ENCODE results near the gene SUN3.

SUN3 gene

DNA sequence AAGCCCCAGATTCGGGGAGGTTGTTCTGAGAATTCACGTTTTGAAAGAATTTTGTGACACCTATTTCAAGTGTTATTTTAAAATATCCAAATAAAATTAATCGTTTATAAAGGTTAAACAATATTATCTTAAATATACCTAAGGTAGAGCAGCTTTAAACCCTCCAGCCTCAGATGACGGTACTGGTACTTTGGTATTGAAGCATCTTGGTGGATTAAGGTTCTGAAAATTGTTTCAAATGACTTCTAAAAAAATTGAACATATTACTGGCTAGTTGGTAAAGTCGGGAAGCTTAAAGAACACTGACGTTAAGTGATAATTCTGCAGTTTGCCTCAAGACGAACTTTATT is 49.1 kb downstream of the SUN3 start:
- peaks cover 12% of the 10 kb centered on the region for H3K27me3 ChIP-seq (ENCODE audit: insufficient read depth, low read length, poor library complexity, severe bottlenecking)
- peak overlapping the region; percentile 99 for H3K4me3 ChIP-seq (ENCODE audit: low read length, poor library complexity, severe bottlenecking)
- H2AFZ ChIP-seq (ENCODE audit: low read length) = peak overlapping the region; percentile 98
- peaks cover 9% of the 10 kb centered on the region for H3F3A ChIP-seq (ENCODE audit: low read depth)
- H3K4me2 ChIP-seq (ENCODE audit: low read depth, low read length, poor library complexity, severe bottlenecking) = peak overlapping the region; percentile 100
- no peaks in the 10 kb centered on the region for H4K20me1 ChIP-seq (ENCODE audit: insufficient read depth, low read length, poor library complexity, severe bottlenecking)
- peaks cover 11% of the 10 kb centered on the region for H3K4me1 ChIP-seq (ENCODE audit: insufficient read depth, low read length, poor library complexity, severe bottlenecking)
- 0 out of 2 replicates have a peak, but pooled peaks cover 6% of the 10 kb centered on the region for H3K79me2 ChIP-seq (ENCODE audit: insufficient read depth, low read length)
- no peaks in the 10 kb centered on the region for H3K9me3 ChIP-seq (ENCODE audit: insufficient read depth, low read depth, low read length)
- H3K9me2 ChIP-seq (replicated peaks; ENCODE audit: low read depth, low read length) = no peaks in the 10 kb centered on the region
- no peaks in the 10 kb centered on the region; the same call in 1 of the 2 replicates for H3K36me3 ChIP-seq (ENCODE audit: insufficient read depth, low read length)
- TF ChIP-seq CTCF (conservative IDR thresholded peaks at IDR 0.05; ENCODE audit: low read length) (no peak), EZH2phosphoT487 (IDR thresholded peaks at IDR 0.05; ENCODE audit: borderline replicate concordance) (no peak)
- no peak overlapping the region for H3K9ac ChIP-seq (ENCODE audit: low read depth, low read length, poor library complexity, severe bottlenecking)

GRCh38 chr7:47979145-47979831 is 49.6 kb downstream of the SUN3 start, which contains the start of gene HUS1:
Gene HUS1, minus strand, starts transcription at chr7:47979615. Its CDS starts 96 bp downstream, at chr7:47979519.
- Histone ChIP-seq H3K9me2 (replicated peaks; ENCODE audit: low read depth, low read length) (no peaks in the 10 kb centered on the region), H3K36me3 (ENCODE audit: insufficient read depth, low read length) (no peaks in the 10 kb centered on the region; the same call in 1 of the 2 replicates), H3K9ac (ENCODE audit: low read depth, low read length, poor library complexity, severe bottlenecking) (peak within 1 kb of the TSS; percentile 96), H3F3A (ENCODE audit: low read depth) (peaks cover 9% of the 10 kb centered on the region), H3K9me3 (ENCODE audit: insufficient read depth, low read depth, low read length) (no peaks in the 10 kb centered on the region), H3K4me3 (ENCODE audit: low read length, poor library complexity, severe bottlenecking) (peak within 1 kb of the TSS; percentile 99), H2AFZ (ENCODE audit: low read length) (peak within 1 kb of the TSS; percentile 98), H3K27me3 (ENCODE audit: insufficient read depth, low read length, poor library complexity, severe bottlenecking) (peaks cover 12% of the 10 kb centered on the region), H4K20me1 (ENCODE audit: insufficient read depth, low read length, poor library complexity, severe bottlenecking) (no peaks in the 10 kb centered on the region), H3K4me2 (ENCODE audit: low read depth, low read length, poor library complexity, severe bottlenecking) (peak within 1 kb of the TSS; percentile 100), H3K79me2 (ENCODE audit: insufficient read depth, low read length) (0 out of 2 replicates have a peak, but pooled peaks cover 6% of the 10 kb centered on the region), H3K4me1 (ENCODE audit: insufficient read depth, low read length, poor library complexity, severe bottlenecking) (peaks cover 11% of the 10 kb centered on the region)
- no peak for TF ChIP-seq EZH2phosphoT487 (IDR thresholded peaks at IDR 0.05; ENCODE audit: borderline replicate concordance)
- TF ChIP-seq CTCF (conservative IDR thresholded peaks at IDR 0.05; ENCODE audit: low read length) = no peak

GRCh38 chr7:47978790-47979144 is 50.1 kb downstream of the SUN3 start:
- Histone ChIP-seq H3K4me3 (ENCODE audit: low read length, poor library complexity, severe bottlenecking) (peak overlapping the region; percentile 99), H3K4me2 (ENCODE audit: low read depth, low read length, poor library complexity, severe bottlenecking) (peak overlapping the region; percentile 100), H3F3A (ENCODE audit: low read depth) (peaks cover 9% of the 10 kb centered on the region), H2AFZ (ENCODE audit: low read length) (peak overlapping the region; percentile 98), H3K4me1 (ENCODE audit: insufficient read depth, low read length, poor library complexity, severe bottlenecking) (peaks cover 11% of the 10 kb centered on the region), H3K79me2 (ENCODE audit: insufficient read depth, low read length) (0 out of 2 replicates have a peak, but pooled peaks cover 6% of the 10 kb centered on the region), H3K36me3 (ENCODE audit: insufficient read depth, low read length) (no peaks in the 10 kb centered on the region; the same call in 1 of the 2 replicates), H3K9me2 (replicated peaks; ENCODE audit: low read depth, low read length) (no peaks in the 10 kb centered on the region), H4K20me1 (ENCODE audit: insufficient read depth, low read length, poor library complexity, severe bottlenecking) (no peaks in the 10 kb centered on the region), H3K9me3 (ENCODE audit: insufficient read depth, low read depth, low read length) (no peaks in the 10 kb centered on the region), H3K27me3 (ENCODE audit: insufficient read depth, low read length, poor library complexity, severe bottlenecking) (peaks cover 12% of the 10 kb centered on the region), H3K9ac (ENCODE audit: low read depth, low read length, poor library complexity, severe bottlenecking) (peak overlapping the region; percentile 96)
- TF ChIP-seq CTCF (conservative IDR thresholded peaks at IDR 0.05; ENCODE audit: low read length) (no peak), EZH2phosphoT487 (IDR thresholded peaks at IDR 0.05; ENCODE audit: borderline replicate concordance) (no peak)

Measured in Loucy (cell line).